VCaP (cell line): ENCODE measurements around the gene CLECL1.
"Not testable (repeated sequence)": the region's sequence is repeated elsewhere in the genome, so short reads cannot be mapped to it uniquely, and the experiment has no call there.

Experiments used
- H3K27ac ChIP-seq: fragments of 450-650 bp; 2 replicates; pipeline ENCODE4 v1.5.1; 2017
- TF ChIP-seq, protein P1 (sequence below): fragments of 450-650 bp; conservative IDR thresholded peaks from 2 replicates; pipeline ENCODE4 v1.5.1; 2017; ENCODE audit warnings: mild to moderate bottlenecking, moderate library complexity

CLECL1 gene

GRCh38 chr12:9702255-9702654 lies 30.6 kb downstream of the CLECL1 start:
- no peak overlapping the region for H3K27ac ChIP-seq
- TF ChIP-seq, protein P1, sequence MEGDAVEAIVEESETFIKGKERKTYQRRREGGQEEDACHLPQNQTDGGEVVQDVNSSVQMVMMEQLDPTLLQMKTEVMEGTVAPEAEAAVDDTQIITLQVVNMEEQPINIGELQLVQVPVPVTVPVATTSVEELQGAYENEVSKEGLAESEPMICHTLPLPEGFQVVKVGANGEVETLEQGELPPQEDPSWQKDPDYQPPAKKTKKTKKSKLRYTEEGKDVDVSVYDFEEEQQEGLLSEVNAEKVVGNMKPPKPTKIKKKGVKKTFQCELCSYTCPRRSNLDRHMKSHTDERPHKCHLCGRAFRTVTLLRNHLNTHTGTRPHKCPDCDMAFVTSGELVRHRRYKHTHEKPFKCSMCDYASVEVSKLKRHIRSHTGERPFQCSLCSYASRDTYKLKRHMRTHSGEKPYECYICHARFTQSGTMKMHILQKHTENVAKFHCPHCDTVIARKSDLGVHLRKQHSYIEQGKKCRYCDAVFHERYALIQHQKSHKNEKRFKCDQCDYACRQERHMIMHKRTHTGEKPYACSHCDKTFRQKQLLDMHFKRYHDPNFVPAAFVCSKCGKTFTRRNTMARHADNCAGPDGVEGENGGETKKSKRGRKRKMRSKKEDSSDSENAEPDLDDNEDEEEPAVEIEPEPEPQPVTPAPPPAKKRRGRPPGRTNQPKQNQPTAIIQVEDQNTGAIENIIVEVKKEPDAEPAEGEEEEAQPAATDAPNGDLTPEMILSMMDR = no peak

DNA sequence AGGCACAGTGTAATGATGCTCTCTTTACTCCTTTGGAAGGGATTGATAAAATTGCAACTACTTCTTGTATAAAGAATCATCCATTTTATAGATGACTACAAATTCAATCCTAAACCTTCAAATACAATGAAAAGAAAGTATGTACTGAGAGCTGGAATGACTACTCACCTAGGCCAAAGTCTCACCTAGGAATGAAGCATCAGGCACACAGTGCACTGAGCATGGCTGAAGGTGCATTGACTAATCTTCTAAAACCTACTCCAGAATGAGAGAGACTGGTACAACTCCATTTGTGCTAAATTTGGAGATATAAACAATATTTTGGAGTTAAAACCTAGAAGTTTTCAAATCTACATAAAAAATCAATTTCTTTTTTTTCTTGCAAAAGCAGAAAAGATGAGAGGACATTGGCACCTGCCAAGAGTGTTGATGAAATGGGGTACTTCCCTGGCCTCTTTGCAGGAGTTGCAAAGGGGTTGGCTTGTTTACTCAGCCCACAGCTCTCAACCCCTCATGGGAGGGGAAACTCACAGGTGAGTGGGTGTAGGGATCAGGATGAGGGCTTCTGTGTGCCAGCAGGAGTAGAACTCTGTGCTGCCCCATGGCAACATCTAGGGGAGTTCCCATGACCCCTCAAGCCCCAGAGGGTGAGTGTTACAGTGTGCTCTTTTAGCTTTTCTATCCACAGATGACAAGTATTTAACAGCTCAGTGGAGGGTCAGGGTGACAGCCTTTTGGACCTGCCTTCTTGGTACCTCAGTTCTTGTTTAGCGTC lies 31.3 kb downstream of the CLECL1 start:
- TF ChIP-seq, protein P1 = no peak
- H3K27ac ChIP-seq = no peak overlapping the region

GRCh38 chr12:9700606-9700956 lies 32.3 kb downstream of the CLECL1 start:
- no peak overlapping the region for H3K27ac ChIP-seq
- TF ChIP-seq, protein P1 = no peak

DNA sequence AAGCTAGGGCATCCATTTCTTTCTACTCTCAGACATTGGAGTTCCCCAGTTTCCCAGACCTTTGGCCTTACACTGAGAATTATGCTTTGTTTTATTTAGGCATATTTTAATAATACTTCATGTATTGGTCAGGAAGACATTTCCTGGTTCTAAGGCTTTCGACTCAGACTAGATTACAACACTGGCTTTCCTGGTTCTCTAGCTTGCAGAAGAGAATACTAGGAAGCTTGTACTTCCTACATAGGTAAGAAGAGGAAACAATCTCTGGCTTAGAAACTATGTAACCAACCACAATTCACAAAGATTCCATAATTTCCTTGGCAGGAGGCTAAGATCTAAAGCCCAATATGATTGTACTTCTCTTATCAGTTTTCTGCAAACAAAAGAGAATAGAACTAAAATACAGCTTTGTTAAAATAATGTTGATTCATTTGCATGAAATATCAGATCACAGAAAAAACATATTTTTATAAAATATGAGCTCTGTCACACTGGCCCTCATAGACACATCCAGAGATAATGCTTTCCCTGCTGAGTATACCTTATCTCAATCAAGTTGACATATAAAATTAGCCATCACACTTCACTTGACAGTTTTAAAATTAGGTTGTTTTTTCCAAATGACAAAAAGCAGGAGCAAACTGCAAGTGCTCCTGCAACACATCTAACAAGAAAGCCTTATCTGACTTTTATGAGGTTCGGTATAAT lies 32.8 kb downstream of the CLECL1 start:
- TF ChIP-seq, protein P1 = no peak
- H3K27ac ChIP-seq = no peak overlapping the region

DNA sequence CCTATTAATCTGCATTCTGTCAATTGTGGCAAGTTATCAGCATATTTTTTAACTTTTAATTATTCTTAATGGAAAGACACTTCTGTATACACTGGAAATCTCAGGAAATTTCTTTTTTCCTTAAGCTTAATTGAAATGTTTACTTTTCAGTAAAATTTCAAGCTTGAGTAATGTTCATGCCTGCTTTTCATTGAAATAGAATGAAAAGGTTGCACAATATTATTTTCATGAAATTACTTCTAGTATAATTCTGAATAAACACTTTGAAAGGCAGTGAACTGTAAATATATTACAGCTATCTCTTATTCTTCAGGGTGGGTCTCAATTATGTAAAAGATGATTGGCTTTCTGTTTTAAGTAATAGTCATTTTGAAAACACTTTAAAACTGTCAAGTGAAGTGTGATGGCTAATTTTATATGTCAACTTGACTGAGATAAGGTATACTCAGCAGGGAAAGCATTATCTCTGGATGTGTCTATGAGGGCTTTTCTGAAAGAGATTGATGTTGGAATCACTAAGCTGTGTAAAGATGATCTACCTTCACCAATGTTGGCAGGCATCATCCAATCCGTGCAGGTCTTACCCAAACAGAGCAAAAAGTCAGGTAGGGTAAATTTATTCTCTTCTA lies 33.5 kb downstream of the CLECL1 start:
- no peak overlapping the region for H3K27ac ChIP-seq
- TF ChIP-seq, protein P1 = no peak

- TF ChIP-seq, protein P1 = no peak
- no peak overlapping the region for H3K27ac ChIP-seq
These were observed 34.2 kb downstream of the CLECL1 start for GRCh38 chr12:9698681-9699080.

DNA sequence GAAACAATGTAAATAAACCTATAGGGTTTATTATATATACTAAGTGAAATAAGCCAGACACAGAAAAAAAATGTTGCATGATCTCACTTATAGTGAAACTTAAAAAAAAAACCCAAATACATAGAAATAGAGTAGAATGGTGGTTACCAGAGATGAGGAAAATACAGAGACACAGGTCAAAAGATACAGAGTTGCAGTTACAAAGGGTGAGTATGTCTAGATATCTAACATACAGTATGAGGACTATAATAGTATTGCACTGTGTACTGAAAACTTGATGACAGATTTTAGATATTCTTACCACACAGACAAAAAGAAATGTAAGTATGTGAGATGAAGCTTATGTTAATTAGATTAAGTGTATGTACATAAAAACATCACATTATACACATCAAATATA lies 35.3 kb downstream of the CLECL1 start:
- no peak overlapping the region for H3K27ac ChIP-seq
- TF ChIP-seq, protein P1 = no peak

- not testable (repeated sequence) for H3K27ac ChIP-seq
These were observed 37.2 kb downstream of the CLECL1 start for GRCh38 chr12:9695661-9696060.

- H3K27ac ChIP-seq = not testable (repeated sequence)
These were observed 37.7 kb downstream of the CLECL1 start for GRCh38 chr12:9695150-9695549.
